GM12878 (cell line): Measurements from ENCODE around the gene IQGAP2. TPM values are rescaled to one million over a fixed set of nuclear protein-coding genes. Genes with fewer than 3 reads are reported as not detected.

Experiments used
- ETV6 ChIP-seq, 2 experiments: fragments of 450-650 bp in 1 of 2; IDR thresholded peaks in 1 of 2; conservative IDR thresholded peaks in 1 of 2; 2 replicates each; pipeline ENCODE4 v1.6.1; 2014; ENCODE audit warnings: antibody characterized with exemption in 1 of 2, borderline replicate concordance in 1 of 2, low read depth in 1 of 2, mild to moderate bottlenecking in 1 of 2, moderate library complexity in 1 of 2
- NFYB ChIP-seq: IDR thresholded peaks from 2 replicates; pipeline ENCODE4 v1.6.1; 2011; ENCODE audit warnings: low read depth, mild to moderate bottlenecking, low read length, improper control_type of control experiment, moderate library complexity; ENCODE audit not compliant: insufficient read depth
- POU2F2 ChIP-seq: IDR thresholded peaks from 3 replicates; pipeline ENCODE4 v1.6.1; 2011; ENCODE audit warnings: low read depth, mild to moderate bottlenecking, low read length, borderline replicate concordance
- REST ChIP-seq: IDR thresholded peaks from 2 replicates; pipeline ENCODE4 v1.6.1; 2012; ENCODE audit warnings: mild to moderate bottlenecking, low read depth, low read length
- SMARCA5 ChIP-seq: fragments of 450-650 bp; IDR thresholded peaks from 2 replicates; pipeline ENCODE4 v1.6.1; 2017; ENCODE audit warnings: mild to moderate bottlenecking
- SMC3 ChIP-seq: IDR thresholded peaks from 2 replicates; pipeline ENCODE4 v1.6.1; 2011; ENCODE audit warnings: low read length, improper control_type of control experiment, borderline replicate concordance
- TARDBP ChIP-seq: IDR thresholded peaks from 2 replicates; pipeline ENCODE4 v1.6.1; 2016; ENCODE audit warnings: borderline replicate concordance
- TCF3 ChIP-seq: IDR thresholded peaks from 2 replicates; pipeline ENCODE4 v1.6.1; 2012; ENCODE audit warnings: low read depth, mild to moderate bottlenecking, low read length, borderline replicate concordance; ENCODE audit not compliant: insufficient read depth
- ZSCAN29 ChIP-seq: fragments of 450-650 bp; IDR thresholded peaks from 2 replicates; pipeline ENCODE4 v1.6.1; 2017; ENCODE audit warnings: mild to moderate bottlenecking, moderate library complexity
- polyA plus RNA-seq, 11 experiments: library from polyadenylated mRNA; depleted of rRNA in 4 of 11; unstranded in 6 of 11; stranded (reverse) in 5 of 11; fragments of >200 nt; fragmentation: Nextera tagmentation in 4 of 11; fragmentation: Illumina TruSeq in 1 of 11; extraction: Ambion mirVana in 4 of 11; extraction: Trizol in 1 of 11; gene quantifications; 1 replicate in 1 of 11; 2 replicates in 10 of 11; pipeline versions ENCODE4 v1.2.1 to v1.2.3, GENCODE V29; 2011 to 2016; ENCODE audit warnings: inconsistent platforms in 2 of 11, missing spikeins in 2 of 11, low read depth in 1 of 11
- total RNA-seq, 4 experiments: library from RNA; depleted of rRNA in 3 of 4; stranded (reverse); fragments of >200 nt in 3 of 4; fragmentation: Illumina TruSeq in 1 of 4; extraction: Trizol in 1 of 4; gene quantifications; 2 replicates each; pipeline versions ENCODE4 v1.2.1 to v1.2.3, GENCODE V29; 2013 to 2021
- TF ChIP-seq, protein P1 (sequence below): fragments of 450-650 bp; IDR thresholded peaks from 2 replicates; pipeline ENCODE4 v1.6.1; 2016; ENCODE audit warnings: mild to moderate bottlenecking
- TF ChIP-seq, protein P2 (sequence below): fragments of 450-650 bp; IDR thresholded peaks from 2 replicates; pipeline ENCODE4 v1.6.1; 2018; ENCODE audit warnings: mild to moderate bottlenecking, low read depth, moderate library complexity; ENCODE audit not compliant: partially characterized antibody

IQGAP2 gene
- total and polyA plus RNA-seq, 10 of the 15 experiments (the other 5 are each of a cell fraction or from before 2014, with no cell fraction given) = 14.5 to 41.4 (median 21.8) TPM

DNA sequence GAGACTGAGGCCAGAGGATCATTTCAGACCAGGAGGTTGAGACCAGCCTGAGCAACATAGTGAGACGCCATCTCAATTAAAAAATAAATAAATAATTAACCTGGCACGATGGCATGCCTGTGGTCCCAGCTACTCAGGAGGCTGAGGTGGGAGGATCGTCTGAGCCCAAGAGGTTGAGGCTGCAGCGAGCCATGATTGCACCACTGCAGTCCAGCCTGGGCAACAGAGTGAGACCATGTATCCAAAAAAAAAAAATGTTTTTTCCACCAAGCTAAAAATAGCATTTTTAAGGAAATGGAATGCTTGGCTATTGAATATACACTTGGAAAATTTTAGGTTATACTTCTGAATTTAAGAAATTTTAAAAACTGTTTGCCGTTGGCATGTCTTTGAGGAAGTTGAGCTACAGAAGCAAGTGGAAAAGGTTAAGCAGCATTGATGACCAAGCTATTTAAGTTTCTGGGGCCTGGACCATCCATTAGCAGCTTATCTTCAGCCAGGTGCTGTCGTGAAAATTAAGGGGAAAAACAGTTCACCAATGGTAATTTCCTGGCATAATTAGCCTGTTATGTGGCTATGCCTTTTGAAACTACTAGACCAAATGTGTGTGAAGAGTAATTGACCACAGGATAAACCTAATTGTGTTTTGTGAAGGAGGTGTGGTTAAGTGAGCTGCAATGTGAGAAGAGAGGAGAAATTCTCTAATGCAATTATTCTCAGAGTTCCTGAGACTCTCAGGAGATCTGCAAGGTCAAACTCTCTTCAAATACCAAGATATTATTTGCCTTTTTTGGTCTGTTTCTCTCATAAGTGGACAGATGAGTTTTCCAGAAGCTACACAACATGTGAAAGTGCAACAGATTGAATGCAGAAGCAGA, 333.8 kb downstream of the IQGAP2 start (continued):
- TF ChIP-seq ZSCAN29 (no peak), POU2F2 (peak; percentile 93; the same call in 2 of the 3 replicates), TCF3 (peak; percentile 66; the same call in 1 of the 2 replicates), REST (no peak), SMC3 (no peak; the same call in 1 of the 2 replicates), TARDBP (no peak), SMARCA5 (peak; percentile 64; the same call in 1 of the 2 replicates), ETV6 (conservative IDR thresholded peaks at IDR 0.05 in 1 of 2, IDR thresholded peaks at IDR 0.05 in 1 of 2; ENCODE audit: borderline replicate concordance in 1 of 2, low read depth in 1 of 2) (peak in 1 of 2 experiments; percentile 70; a peak in 1 of 4 replicates), NFYB (peak; percentile 50; the same call in 1 of the 2 replicates)
- TF ChIP-seq, protein P1, sequence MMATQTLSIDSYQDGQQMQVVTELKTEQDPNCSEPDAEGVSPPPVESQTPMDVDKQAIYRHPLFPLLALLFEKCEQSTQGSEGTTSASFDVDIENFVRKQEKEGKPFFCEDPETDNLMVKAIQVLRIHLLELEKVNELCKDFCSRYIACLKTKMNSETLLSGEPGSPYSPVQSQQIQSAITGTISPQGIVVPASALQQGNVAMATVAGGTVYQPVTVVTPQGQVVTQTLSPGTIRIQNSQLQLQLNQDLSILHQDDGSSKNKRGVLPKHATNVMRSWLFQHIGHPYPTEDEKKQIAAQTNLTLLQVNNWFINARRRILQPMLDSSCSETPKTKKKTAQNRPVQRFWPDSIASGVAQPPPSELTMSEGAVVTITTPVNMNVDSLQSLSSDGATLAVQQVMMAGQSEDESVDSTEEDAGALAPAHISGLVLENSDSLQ = peak; percentile 30; the same call in 1 of the 2 replicates
- TF ChIP-seq, protein P2, sequence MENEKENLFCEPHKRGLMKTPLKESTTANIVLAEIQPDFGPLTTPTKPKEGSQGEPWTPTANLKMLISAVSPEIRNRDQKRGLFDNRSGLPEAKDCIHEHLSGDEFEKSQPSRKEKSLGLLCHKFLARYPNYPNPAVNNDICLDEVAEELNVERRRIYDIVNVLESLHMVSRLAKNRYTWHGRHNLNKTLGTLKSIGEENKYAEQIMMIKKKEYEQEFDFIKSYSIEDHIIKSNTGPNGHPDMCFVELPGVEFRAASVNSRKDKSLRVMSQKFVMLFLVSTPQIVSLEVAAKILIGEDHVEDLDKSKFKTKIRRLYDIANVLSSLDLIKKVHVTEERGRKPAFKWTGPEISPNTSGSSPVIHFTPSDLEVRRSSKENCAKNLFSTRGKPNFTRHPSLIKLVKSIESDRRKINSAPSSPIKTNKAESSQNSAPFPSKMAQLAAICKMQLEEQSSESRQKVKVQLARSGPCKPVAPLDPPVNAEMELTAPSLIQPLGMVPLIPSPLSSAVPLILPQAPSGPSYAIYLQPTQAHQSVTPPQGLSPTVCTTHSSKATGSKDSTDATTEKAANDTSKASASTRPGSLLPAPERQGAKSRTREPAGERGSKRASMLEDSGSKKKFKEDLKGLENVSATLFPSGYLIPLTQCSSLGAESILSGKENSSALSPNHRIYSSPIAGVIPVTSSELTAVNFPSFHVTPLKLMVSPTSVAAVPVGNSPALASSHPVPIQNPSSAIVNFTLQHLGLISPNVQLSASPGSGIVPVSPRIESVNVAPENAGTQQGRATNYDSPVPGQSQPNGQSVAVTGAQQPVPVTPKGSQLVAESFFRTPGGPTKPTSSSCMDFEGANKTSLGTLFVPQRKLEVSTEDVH = peak; percentile 53
